Adrenal gland (tissue), 12 donors: ENCODE measurements around the gene PRKCI. TPM values are rescaled to one million over a fixed set of nuclear protein-coding genes. Genes with fewer than 3 reads are reported as not detected.

Experiments used
- DNase-seq, 7 donors: peaks; one replicate each; pipeline ENCODE4 v3.0.0-alpha.2; 2019 to 2020
- H3K27ac ChIP-seq, 5 donors: fragments of 200-600 bp; sonication (generic) in 4 of 5; 1 replicate in 3 of 5; 2 replicates in 2 of 5; pipeline versions ENCODE4 v1.5.1 to v1.8.0; 2016 to 2020; ENCODE audit warnings: mild to moderate bottlenecking in 1 of 5
- H3K27me3 ChIP-seq: fragments of 200-600 bp; 2 replicates; pipeline ENCODE4 v1.8.0; 2021
- H3K36me3 ChIP-seq, 2 donors: fragments of 200-600 bp; replicated peaks in 1 of 2; 1 replicate in 1 of 2; 2 replicates in 1 of 2; pipeline versions ENCODE4 v1.5.1 to v1.8.0; 2018 to 2022
- H3K4me1 ChIP-seq, 2 donors: fragments of 200-600 bp; replicated peaks in 1 of 2; 1 replicate in 1 of 2; 2 replicates in 1 of 2; pipeline versions ENCODE4 v1.5.1 to v1.8.0; 2018 to 2021
- H3K4me3 ChIP-seq, 4 donors: fragments of 200-600 bp; sonication (generic) in 3 of 4; one replicate each; pipeline ENCODE4 v1.5.1; 2016 to 2018
- H3K9me3 ChIP-seq, 3 donors: fragments of 200-600 bp; sonication (generic) in 1 of 3; replicated peaks in 1 of 3; 1 replicate in 2 of 3; 2 replicates in 1 of 3; pipeline versions ENCODE4 v1.5.1 to v1.8.0; 2016 to 2021
- POLR2A ChIP-seq, 2 donors: fragments of 450-650 bp; IDR thresholded peaks; one replicate each; pipeline ENCODE4 v1.6.1; 2017; ENCODE audit warnings: antibody characterized with exemption in 2 of 2, mild to moderate bottlenecking in 2 of 2, moderate library complexity in 1 of 2
- WGBS, 4 donors: extraction: QIAGEN DNeasy Blood & Tissue Kit in 2 of 4; methylation state at CpG; one replicate each; pipeline versions ENCODE4 v1.1.5 to v1.1.7; 2013 to 2017; 5-methylcytosine and 5-hydroxymethylcytosine counted together
- intact Hi-C, 2 donors: fragments of 100-400 bp; cut with DNase I; formaldehyde crosslinking; loops; one replicate each; pipeline versions ENCODE4 v1.14.1 to v1.15.0; 2022 to 2023
- polyA plus RNA-seq, 3 donors: library from polyadenylated mRNA; stranded (reverse); fragments of 200-250 nt in 2 of 3; fragments of 350-450 nt in 1 of 3; fragmentation: Illumina TruSeq in 1 of 3; extraction: RNeasy Lipid Tissue Mini Kit (QIAGEN cat#74804) in 1 of 3; gene quantifications; one replicate each; pipeline ENCODE4 v1.2.3, GENCODE V29; 2013 to 2014
- total RNA-seq, 9 donors: library from RNA; depleted of rRNA in 4 of 9; stranded (reverse); fragments of >200 nt in 4 of 9; fragments of 120-200 nt in 1 of 9; fragmentation: NEBNext Ultra II Directional in 1 of 9; extraction: Animal tissue kit (Norgen Biotek cat#: 25700) in 1 of 9; gene quantifications; one replicate each; pipeline versions ENCODE4 v1.1.0 to v1.2.4, GENCODE V29; 2013 to 2023
- TF ChIP-seq, protein P1 (sequence below), 6 experiments: fragments of 450-650 bp in 4 of 6; fragments of 200-600 bp in 2 of 6; sonication (generic) in 1 of 6; IDR thresholded peaks; 1 replicate in 5 of 6; 2 replicates in 1 of 6; pipeline versions ENCODE4 v1.5.1 to v1.8.0; 2016 to 2021; ENCODE audit warnings: antibody characterized with exemption in 6 of 6, mild to moderate bottlenecking in 2 of 6, moderate library complexity in 1 of 6
- donor health status: healthy with polysubstance abuse.
- donor health status: Bipolar disorder and iron deficiency.
- donor health status: DM: yes; HTN: yes; CAD: no.
- donor health status: DM: no; HTN: no; CAD: no.
- donor health status: DM: no; HTN: no; CAD: no.
- donor health status: DM: yes; HTN: yes; CAD: no.

The PRKCI gene
- total and polyA plus RNA-seq, 12 donors = 4.8 to 29.2 (median 14.1) TPM

DNA sequence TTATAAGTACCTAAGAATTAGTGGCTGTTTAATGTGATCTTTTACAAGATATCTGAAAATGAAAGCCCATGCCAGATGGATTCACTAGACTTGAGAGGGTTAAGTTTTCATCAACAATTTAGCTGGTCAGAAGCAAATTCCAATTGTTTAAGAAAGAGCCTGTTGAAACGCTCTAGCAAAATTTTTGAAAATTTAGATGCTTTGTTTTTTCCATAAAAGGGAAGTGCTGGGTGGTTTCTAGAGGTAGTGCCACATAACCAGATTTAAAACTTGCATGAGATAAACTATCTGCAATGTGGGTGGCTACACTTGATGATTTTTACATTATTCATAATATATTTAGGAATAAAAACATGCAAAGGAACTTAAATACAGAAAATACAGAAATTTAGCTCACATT, 86.8 kb downstream of the PRKCI start:
- Histone ChIP-seq H3K36me3 (no peaks in the 10 kb centered on the region), H3K27me3 (no peaks in the 10 kb centered on the region), H3K4me1 (no peaks in the 10 kb centered on the region), H3K4me3 (no peak overlapping the region), H3K27ac (no peak overlapping the region), H3K9me3 (no peaks in the 10 kb centered on the region)
- WGBS, 4 donors = 54 to 73% (median 65%) methylated on average over 1 of the region's 1 CpG
- no peak for DNase-seq
- TF ChIP-seq, protein P1, sequence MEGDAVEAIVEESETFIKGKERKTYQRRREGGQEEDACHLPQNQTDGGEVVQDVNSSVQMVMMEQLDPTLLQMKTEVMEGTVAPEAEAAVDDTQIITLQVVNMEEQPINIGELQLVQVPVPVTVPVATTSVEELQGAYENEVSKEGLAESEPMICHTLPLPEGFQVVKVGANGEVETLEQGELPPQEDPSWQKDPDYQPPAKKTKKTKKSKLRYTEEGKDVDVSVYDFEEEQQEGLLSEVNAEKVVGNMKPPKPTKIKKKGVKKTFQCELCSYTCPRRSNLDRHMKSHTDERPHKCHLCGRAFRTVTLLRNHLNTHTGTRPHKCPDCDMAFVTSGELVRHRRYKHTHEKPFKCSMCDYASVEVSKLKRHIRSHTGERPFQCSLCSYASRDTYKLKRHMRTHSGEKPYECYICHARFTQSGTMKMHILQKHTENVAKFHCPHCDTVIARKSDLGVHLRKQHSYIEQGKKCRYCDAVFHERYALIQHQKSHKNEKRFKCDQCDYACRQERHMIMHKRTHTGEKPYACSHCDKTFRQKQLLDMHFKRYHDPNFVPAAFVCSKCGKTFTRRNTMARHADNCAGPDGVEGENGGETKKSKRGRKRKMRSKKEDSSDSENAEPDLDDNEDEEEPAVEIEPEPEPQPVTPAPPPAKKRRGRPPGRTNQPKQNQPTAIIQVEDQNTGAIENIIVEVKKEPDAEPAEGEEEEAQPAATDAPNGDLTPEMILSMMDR (IDR thresholded peaks at IDR 0.05) = no peak
- TF ChIP-seq POLR2A (IDR thresholded peaks at IDR 0.05) = no peak
- intact Hi-C loops = no loop called here

DNA sequence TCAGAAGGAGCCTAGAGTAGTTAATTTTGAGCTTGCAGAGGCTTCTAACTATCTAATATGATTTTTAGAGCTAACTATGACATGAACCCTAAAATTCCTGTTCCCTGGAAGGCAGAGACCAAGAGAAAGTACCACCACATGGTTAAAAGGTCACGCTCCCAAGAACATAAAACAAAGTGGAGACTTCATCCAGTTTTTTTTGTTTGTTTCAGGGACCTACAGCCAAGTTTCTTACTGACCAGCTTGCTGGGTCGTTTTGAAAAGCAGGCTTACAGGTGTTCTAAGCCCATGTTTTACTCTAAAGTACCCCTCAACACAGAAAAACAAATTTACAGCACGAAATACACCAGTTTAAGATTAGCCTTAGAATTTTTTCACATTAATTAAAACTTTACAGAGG, 95.7 kb downstream of the PRKCI start:
- Histone ChIP-seq H3K4me1 (no peaks in the 10 kb centered on the region), H3K27ac (no peak overlapping the region), H3K9me3 (no peaks in the 10 kb centered on the region), H3K4me3 (no peak overlapping the region), H3K36me3 (no peaks in the 10 kb centered on the region), H3K27me3 (no peaks in the 10 kb centered on the region)
- intact Hi-C loops = loop anchor here in 1 of 2 donors (10.0 kb wide), 1 partner anchor 497 kb away; no protein-coding TSS in a partner anchor
- no peak for DNase-seq
- 76 to 80% (median 77%) methylated on average over 3 of the region's 3 CpGs for WGBS, 4 donors
- TF ChIP-seq, protein P1 (IDR thresholded peaks at IDR 0.05) = no peak
- no peak for TF ChIP-seq POLR2A (IDR thresholded peaks at IDR 0.05)

DNA sequence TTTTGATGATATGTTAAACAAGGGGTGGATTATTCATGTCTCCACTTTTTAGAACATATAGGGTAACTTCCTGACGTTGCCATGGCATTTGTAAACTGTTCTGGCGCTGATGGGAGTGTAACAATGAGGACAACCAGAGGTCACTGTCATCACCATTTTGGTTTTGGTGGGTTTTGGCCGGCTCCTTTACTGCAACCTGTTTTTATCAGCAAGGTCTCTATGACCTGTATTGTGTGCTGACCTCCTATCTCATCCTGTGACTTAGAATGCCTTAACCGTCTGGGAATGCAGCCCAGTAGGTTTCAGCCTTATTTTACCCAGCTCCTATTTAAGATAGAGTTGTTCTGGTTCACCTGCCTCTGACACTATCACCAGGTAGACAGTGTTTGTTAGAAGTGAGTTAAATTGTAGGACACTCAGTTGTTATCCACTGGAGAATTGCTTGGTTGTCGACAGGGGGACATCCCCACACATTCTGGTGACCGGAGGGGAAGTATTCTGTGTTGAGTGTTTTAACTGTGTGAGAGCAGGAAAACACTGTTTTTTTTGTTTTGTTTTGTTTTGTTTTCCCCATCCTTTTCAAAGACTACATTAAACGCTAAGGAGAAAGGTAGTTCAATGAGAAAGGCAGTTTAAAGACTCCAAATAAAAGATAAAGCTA, 98.4 kb downstream of the PRKCI start:
- no peak overlapping the region for H3K4me3 ChIP-seq
- intact Hi-C loops = no loop called here
- 56 to 65% (median 62%) methylated on average over 7 of the region's 7 CpGs for WGBS, 4 donors
- no peaks in the 10 kb centered on the region for H3K27me3 ChIP-seq
- H3K4me1 ChIP-seq = no peaks in the 10 kb centered on the region
- H3K36me3 ChIP-seq = no peaks in the 10 kb centered on the region
- DNase-seq = no peak
- no peaks in the 10 kb centered on the region for H3K9me3 ChIP-seq
- TF ChIP-seq POLR2A (IDR thresholded peaks at IDR 0.05) = no peak
- TF ChIP-seq, protein P1 (IDR thresholded peaks at IDR 0.05) = no peak
- no peak overlapping the region for H3K27ac ChIP-seq

DNA sequence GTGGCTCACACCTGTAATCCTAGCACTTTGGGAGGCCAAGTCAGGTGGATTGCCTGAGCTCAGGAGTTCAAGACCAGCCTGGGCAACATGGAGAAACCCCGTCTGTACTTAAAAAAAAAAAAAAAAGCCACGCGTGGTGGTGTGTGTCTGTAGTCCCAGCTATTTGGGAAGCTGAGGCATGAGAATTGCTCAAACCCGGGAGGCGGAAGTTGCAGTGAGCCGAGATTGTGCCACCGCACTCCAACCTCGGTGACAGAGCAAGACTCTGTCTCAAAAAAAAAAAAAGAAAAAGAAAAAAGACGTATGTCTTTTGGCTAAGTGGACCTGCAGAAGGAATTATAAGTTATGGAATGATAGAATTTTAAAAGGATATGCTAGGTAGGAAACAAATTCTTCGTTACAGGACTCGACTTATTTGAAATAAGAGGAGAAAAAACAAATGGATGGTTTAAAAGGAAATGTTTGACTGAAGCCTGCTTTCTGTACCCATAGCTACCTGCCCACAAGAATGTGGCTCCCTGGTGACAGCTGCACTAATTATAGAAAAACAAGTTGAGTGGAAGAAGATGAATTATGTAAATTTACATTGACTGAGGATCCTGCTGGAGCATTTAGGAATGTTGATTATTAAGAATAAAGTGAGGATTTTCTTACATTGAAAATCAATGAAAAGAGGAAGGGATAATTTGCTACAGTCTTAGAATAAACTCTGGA, 99.3 kb downstream of the PRKCI start:
- no peak for DNase-seq
- TF ChIP-seq, protein P1 (IDR thresholded peaks at IDR 0.05) = no peak
- TF ChIP-seq POLR2A (IDR thresholded peaks at IDR 0.05) = no peak
- Histone ChIP-seq H3K4me3 (no peak overlapping the region), H3K36me3 (no peaks in the 10 kb centered on the region), H3K27ac (no peak overlapping the region), H3K9me3 (no peaks in the 10 kb centered on the region), H3K4me1 (no peaks in the 10 kb centered on the region), H3K27me3 (no peaks in the 10 kb centered on the region)
- WGBS, 4 donors = 87 to 93% (median 90%) methylated on average over 11 of the region's 11 CpGs
- intact Hi-C loops = no loop called here
